COLO829 (cell line): ENCODE measurements around the gene CASS4.

ENCODE experiments used
- DNase-seq: peaks from one replicate; pipeline ENCODE4 v3.0.0; 2012; ENCODE audit warnings: low spot score

CASS4 gene

GRCh38 chr20:56423211-56423610, 11.2 kb downstream of the CASS4 start:
- no peak for DNase-seq

GRCh38 chr20:56423886-56424285, 11.8 kb downstream of the CASS4 start:
- DNase-seq: no peak

- DNase-seq: no peak
Measured at GRCh38 chr20:56424931-56425330, 12.9 kb downstream of the CASS4 start.

GRCh38 chr20:56426026-56426425, 14.0 kb downstream of the CASS4 start:
- DNase-seq: no peak

- no peak for DNase-seq
Measured at GRCh38 chr20:56426926-56427325, 14.9 kb downstream of the CASS4 start.

GRCh38 chr20:56427797-56428196, 15.7 kb downstream of the CASS4 start:
- no peak for DNase-seq

- no peak for DNase-seq
Measured at GRCh38 chr20:56428410-56428809, 16.4 kb downstream of the CASS4 start.

- no peak for DNase-seq
Measured at GRCh38 chr20:56428881-56429280, 16.8 kb downstream of the CASS4 start.

- no peak for DNase-seq
Measured at GRCh38 chr20:56429502-56429901, 17.4 kb downstream of the CASS4 start.

GRCh38 chr20:56429941-56430340, 17.9 kb downstream of the CASS4 start:
- no peak for DNase-seq

GRCh38 chr20:56430461-56430860, 18.4 kb downstream of the CASS4 start:
- no peak for DNase-seq

- no peak for DNase-seq
Measured at GRCh38 chr20:56430957-56431356, 18.9 kb downstream of the CASS4 start.

GRCh38 chr20:56431471-56431870, 19.4 kb downstream of the CASS4 start:
- peak; percentile 94 for DNase-seq

GRCh38 chr20:56433221-56433879, 21.3 kb downstream of the CASS4 start:
- no peak for DNase-seq

GRCh38 chr20:56433880-56434255, 21.8 kb downstream of the CASS4 start:
- peak; percentile 41 for DNase-seq

GRCh38 chr20:56437196-56437960, 25.3 kb downstream of the CASS4 start:
- no peak for DNase-seq

GRCh38 chr20:56438284-56438683, 26.2 kb downstream of the CASS4 start:
- DNase-seq: no peak

GRCh38 chr20:56439771-56440291, 27.8 kb downstream of the CASS4 start:
- DNase-seq: no peak

- no peak for DNase-seq
Measured at GRCh38 chr20:56440346-56441007, 28.4 kb downstream of the CASS4 start.

- DNase-seq: no peak
Measured at GRCh38 chr20:56442389-56443365, 30.6 kb downstream of the CASS4 start.

GRCh38 chr20:56443654-56444540, 31.8 kb downstream of the CASS4 start:
- DNase-seq: no peak
